MM.1S (cell line): ENCODE measurements around the gene PRKRIP1.
A peak's percentile ranks its signal among the peaks of the same experiment; 100 is the strongest.

Experiments
- DNase-seq: peaks from one replicate; pipeline ENCODE4 v3.0.0-alpha.2; 2015
- H2AFZ ChIP-seq: fragments of 300-600 bp; sonication (generic); 2 replicates; pipeline ENCODE4 v1.6.0; 2016; ENCODE audit warnings: antibody characterized with exemption, low read length
- H3F3A ChIP-seq: fragments of 300-600 bp; sonication (generic); 2 replicates; pipeline ENCODE4 v1.6.1; 2016; ENCODE audit warnings: mild to moderate bottlenecking, antibody characterized with exemption, low read length, moderate library complexity, mixed read lengths; ENCODE audit not compliant: insufficient read depth
- H3K27ac ChIP-seq: fragments of 300-600 bp; sonication (generic); 2 replicates; pipeline ENCODE4 v1.5.1; 2016; ENCODE audit warnings: mild to moderate bottlenecking, low read length
- H3K27me3 ChIP-seq: fragments of 300-600 bp; sonication (generic); replicated peaks from 2 replicates; pipeline ENCODE4 v1.6.0; 2016; ENCODE audit warnings: low read length; ENCODE audit not compliant: insufficient read depth
- H3K36me3 ChIP-seq: fragments of 300-600 bp; sonication (generic); replicated peaks from 2 replicates; pipeline ENCODE4 v1.6.1; 2016; ENCODE audit warnings: mild to moderate bottlenecking, low read length, mixed read lengths; ENCODE audit not compliant: insufficient read depth
- H3K4me1 ChIP-seq: fragments of 300-600 bp; sonication (generic); 2 replicates; pipeline ENCODE4 v1.6.1; 2016; ENCODE audit warnings: low read length, mixed read lengths
- H3K4me2 ChIP-seq: fragments of 300-600 bp; sonication (generic); 2 replicates; pipeline ENCODE4 v1.6.0; 2016; ENCODE audit warnings: low read depth, low read length
- H3K4me3 ChIP-seq: fragments of 300-600 bp; sonication (generic); 2 replicates; pipeline ENCODE4 v1.5.1; 2016; ENCODE audit warnings: low read length, mixed read lengths
- H3K79me2 ChIP-seq: fragments of 300-600 bp; sonication (generic); 2 replicates; pipeline ENCODE4 v1.6.1; 2016; ENCODE audit warnings: mixed run types, low read length, mixed read lengths
- H3K9ac ChIP-seq: fragments of 300-600 bp; sonication (generic); 2 replicates; pipeline ENCODE4 v1.6.1; 2016; ENCODE audit warnings: low read length, mixed read lengths
- H3K9me2 ChIP-seq: fragments of 300-600 bp; sonication (generic); replicated peaks from 2 replicates; pipeline ENCODE4 v1.6.1; 2016; ENCODE audit warnings: mild to moderate bottlenecking, low read length, mixed read lengths; ENCODE audit not compliant: insufficient read depth
- H3K9me3 ChIP-seq: fragments of 300-600 bp; sonication (generic); replicated peaks from 2 replicates; pipeline ENCODE4 v1.6.1; 2016; ENCODE audit warnings: mild to moderate bottlenecking, low read length, mixed read lengths; ENCODE audit not compliant: insufficient read depth
- H4K20me1 ChIP-seq: fragments of 300-600 bp; sonication (generic); 2 replicates; pipeline ENCODE4 v1.6.1; 2016; ENCODE audit warnings: mild to moderate bottlenecking, low read length, moderate library complexity, mixed read lengths; ENCODE audit not compliant: insufficient read depth
- CTCF ChIP-seq: fragments of 300-600 bp; sonication (generic); IDR thresholded peaks from 2 replicates; pipeline ENCODE4 v1.5.1; 2016; ENCODE audit warnings: antibody characterized with exemption, low read length, mixed read lengths
- EZH2 ChIP-seq: fragments of 300-600 bp; sonication (generic); optimal IDR thresholded peaks from 2 replicates; pipeline ENCODE3; 2017; ENCODE audit warnings: low read depth, mild to moderate bottlenecking, antibody characterized with exemption, low read length, mixed read lengths
- EZH2phosphoT487 ChIP-seq: fragments of 300-600 bp; sonication (generic); IDR thresholded peaks from 2 replicates; pipeline ENCODE4 v1.6.1; 2018; ENCODE audit warnings: antibody characterized with exemption, low read length

The PRKRIP1 gene

DNA sequence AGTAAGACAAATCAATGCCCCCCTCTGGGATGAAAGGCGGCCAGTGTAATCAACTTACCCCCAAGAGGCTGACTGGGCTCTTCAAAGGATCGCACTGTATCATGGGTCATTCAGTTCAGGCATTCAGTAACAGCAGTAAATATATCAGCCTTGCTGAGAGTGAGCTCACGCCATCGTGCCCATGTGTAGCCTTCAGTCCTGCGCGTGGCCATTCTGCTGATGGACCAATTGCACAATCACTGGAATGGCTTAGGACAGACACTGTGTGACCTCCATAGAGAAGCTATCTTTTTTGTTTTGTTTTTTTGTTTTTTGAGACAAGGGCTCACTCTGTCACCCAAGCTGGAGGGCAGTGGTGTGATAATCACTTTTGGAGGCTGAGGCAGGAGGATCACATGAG lies 9.1 kb upstream of the PRKRIP1 start:
- no peak for DNase-seq
- Histone ChIP-seq H2AFZ (no peak overlapping the region), H3K9me3 (no peaks in the 10 kb centered on the region), H3K9me2 (no peaks in the 10 kb centered on the region), H3K4me2 (no peak overlapping the region), H3K27ac (no peak overlapping the region), H3K79me2 (peaks cover 18% of the 10 kb centered on the region), H4K20me1 (no peaks in the 10 kb centered on the region), H3F3A (peaks cover 8% of the 10 kb centered on the region), H3K36me3 (no peaks in the 10 kb centered on the region), H3K27me3 (no peaks in the 10 kb centered on the region), H3K4me1 (peaks cover 18% of the 10 kb centered on the region), H3K4me3 (no peak overlapping the region), H3K9ac (no peak overlapping the region)
- TF ChIP-seq EZH2phosphoT487 (no peak), EZH2 (no peak), CTCF (no peak)

- no peaks in the 10 kb centered on the region for H3K9me2 ChIP-seq
- H3K9ac ChIP-seq = no peak overlapping the region
- no peak overlapping the region for H3K4me3 ChIP-seq
- H3K27ac ChIP-seq = peak overlapping the region; percentile 51; the same call in 1 of the 2 replicates
- peaks cover 8% of the 10 kb centered on the region for H3F3A ChIP-seq
- H3K36me3 ChIP-seq = no peaks in the 10 kb centered on the region
- H3K4me2 ChIP-seq = no peak overlapping the region
- DNase-seq = peak; percentile 24
- TF ChIP-seq CTCF (no peak), EZH2phosphoT487 (no peak), EZH2 (no peak)
- H3K4me1 ChIP-seq = peaks cover 18% of the 10 kb centered on the region
- peaks cover 23% of the 10 kb centered on the region for H3K79me2 ChIP-seq
- no peaks in the 10 kb centered on the region for H4K20me1 ChIP-seq
- H3K27me3 ChIP-seq = no peaks in the 10 kb centered on the region
- no peaks in the 10 kb centered on the region for H3K9me3 ChIP-seq
- no peak overlapping the region for H2AFZ ChIP-seq
Observed at GRCh38 chr7:102389810-102390209, 6.4 kb upstream of the PRKRIP1 start.

DNA sequence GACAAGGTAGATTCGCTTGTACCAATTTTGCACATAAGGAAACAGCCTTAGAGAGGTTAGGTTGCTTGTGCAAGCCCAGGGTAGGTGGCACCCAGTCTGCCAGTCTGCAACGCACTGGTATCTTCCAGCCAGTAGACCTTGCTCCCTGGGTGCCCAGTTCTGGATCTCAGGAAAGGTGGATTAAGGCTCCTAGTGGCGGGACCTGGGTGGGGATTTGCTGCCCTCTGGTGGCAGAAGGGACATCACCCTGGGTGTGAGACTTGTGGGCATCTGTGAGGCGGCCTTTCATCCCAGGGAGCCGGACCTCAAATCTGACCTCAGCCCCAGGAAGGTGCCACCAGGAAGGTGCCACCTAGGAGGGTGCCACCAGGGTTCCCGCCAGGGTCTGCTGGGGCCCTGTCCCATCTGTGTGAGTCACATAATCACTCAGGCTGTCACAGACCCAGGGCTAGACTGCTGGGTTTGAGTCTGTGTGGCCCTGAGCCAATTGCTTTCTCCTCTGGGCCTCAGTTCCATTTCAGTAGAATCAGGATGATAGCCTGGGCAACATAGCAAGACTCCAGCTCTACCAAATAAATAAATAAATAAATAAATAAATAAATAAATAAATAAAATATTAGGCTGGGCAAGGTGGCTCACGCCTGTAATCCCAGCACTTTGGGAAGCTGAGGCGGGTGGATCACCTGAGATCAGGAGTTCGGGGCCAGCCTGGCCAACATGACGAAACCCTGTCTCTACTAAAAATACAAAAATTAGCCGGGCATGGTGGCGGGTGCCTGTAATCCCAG lies 5.3 kb upstream of the PRKRIP1 start:
- Histone ChIP-seq H3K9ac (no peak overlapping the region), H4K20me1 (no peaks in the 10 kb centered on the region), H3K27ac (no peak overlapping the region), H3K9me2 (no peaks in the 10 kb centered on the region), H3K27me3 (no peaks in the 10 kb centered on the region), H3K79me2 (peaks cover 23% of the 10 kb centered on the region), H3F3A (peaks cover 18% of the 10 kb centered on the region), H2AFZ (no peak overlapping the region), H3K4me2 (no peak overlapping the region), H3K9me3 (no peaks in the 10 kb centered on the region), H3K4me3 (no peak overlapping the region), H3K36me3 (no peaks in the 10 kb centered on the region), H3K4me1 (peaks cover 25% of the 10 kb centered on the region)
- DNase-seq = peak; percentile 72
- TF ChIP-seq CTCF (peak; percentile 90), EZH2 (no peak)
